Measurements from ENCODE around the gene KCNMB1.

The KCNMB1 gene

GRCh38 chr5:170411100-170411499 lies 21.9 kb upstream of the KCNMB1 start:
- Histone ChIP-seq H3K27ac (ENCODE audit: low read length) (no peak overlapping the region), H3K27me3 (ENCODE audit: control insufficient read depth, insufficient read depth, low read length) (no peaks in the 10 kb centered on the region), H3K4me1 (ENCODE audit: control insufficient read depth, low read depth, low read length) (peaks cover 14% of the 10 kb centered on the region), H3K4me3 (ENCODE audit: low read length) (no peak overlapping the region), H3K36me3 (ENCODE audit: control insufficient read depth, low read depth, low read length) (no peaks in the 10 kb centered on the region), H3K9me3 (ENCODE audit: control insufficient read depth, low read depth, low read length) (no peaks in the 10 kb centered on the region), H3K9ac (ENCODE audit: low read length) (no peak overlapping the region)

GRCh38 chr5:170410401-170410800 lies 21.2 kb upstream of the KCNMB1 start:
- Histone ChIP-seq H3K4me3 (ENCODE audit: low read length) (no peak overlapping the region), H3K9ac (ENCODE audit: low read length) (no peak overlapping the region), H3K27ac (ENCODE audit: low read length) (no peak overlapping the region), H3K27me3 (ENCODE audit: control insufficient read depth, insufficient read depth, low read length) (no peaks in the 10 kb centered on the region), H3K4me1 (ENCODE audit: control insufficient read depth, low read depth, low read length) (peaks cover 14% of the 10 kb centered on the region), H3K9me3 (ENCODE audit: control insufficient read depth, low read depth, low read length) (no peaks in the 10 kb centered on the region), H3K36me3 (ENCODE audit: control insufficient read depth, low read depth, low read length) (no peaks in the 10 kb centered on the region)

GRCh38 chr5:170408877-170409660 lies 19.9 kb upstream of the KCNMB1 start:
- H3K4me3 ChIP-seq (ENCODE audit: low read length), result no peak overlapping the region
- no peak overlapping the region for H3K9ac ChIP-seq (ENCODE audit: low read length)
- H3K4me1 ChIP-seq (ENCODE audit: control insufficient read depth, low read depth, low read length), result peaks cover 14% of the 10 kb centered on the region
- no peak overlapping the region for H3K27ac ChIP-seq (ENCODE audit: low read length)
- no peaks in the 10 kb centered on the region for H3K9me3 ChIP-seq (ENCODE audit: control insufficient read depth, low read depth, low read length)
- no peaks in the 10 kb centered on the region for H3K36me3 ChIP-seq (ENCODE audit: control insufficient read depth, low read depth, low read length)
- no peaks in the 10 kb centered on the region for H3K27me3 ChIP-seq (ENCODE audit: control insufficient read depth, insufficient read depth, low read length)

GRCh38 chr5:170408226-170408625 lies 19.1 kb upstream of the KCNMB1 start:
- Histone ChIP-seq H3K4me3 (ENCODE audit: low read length) (peak overlapping the region; percentile 2), H3K27ac (ENCODE audit: low read length) (no peak overlapping the region), H3K36me3 (ENCODE audit: control insufficient read depth, low read depth, low read length) (no peaks in the 10 kb centered on the region), H3K9ac (ENCODE audit: low read length) (no peak overlapping the region), H3K27me3 (ENCODE audit: control insufficient read depth, insufficient read depth, low read length) (no peaks in the 10 kb centered on the region), H3K9me3 (ENCODE audit: control insufficient read depth, low read depth, low read length) (no peaks in the 10 kb centered on the region), H3K4me1 (ENCODE audit: control insufficient read depth, low read depth, low read length) (peaks cover 20% of the 10 kb centered on the region)

- H3K36me3 ChIP-seq (ENCODE audit: control insufficient read depth, low read depth, low read length), result no peaks in the 10 kb centered on the region
- no peak overlapping the region for H3K4me3 ChIP-seq (ENCODE audit: low read length)
- H3K9me3 ChIP-seq (ENCODE audit: control insufficient read depth, low read depth, low read length), result no peaks in the 10 kb centered on the region
- H3K9ac ChIP-seq (ENCODE audit: low read length), result no peak overlapping the region
- no peaks in the 10 kb centered on the region for H3K27me3 ChIP-seq (ENCODE audit: control insufficient read depth, insufficient read depth, low read length)
- peaks cover 20% of the 10 kb centered on the region for H3K4me1 ChIP-seq (ENCODE audit: control insufficient read depth, low read depth, low read length)
- H3K27ac ChIP-seq (ENCODE audit: low read length), result no peak overlapping the region
Measured at GRCh38 chr5:170407062-170407461, 17.9 kb upstream of the KCNMB1 start.

- H3K27me3 ChIP-seq (ENCODE audit: control insufficient read depth, insufficient read depth, low read length), result no peaks in the 10 kb centered on the region
- no peak overlapping the region for H3K4me3 ChIP-seq (ENCODE audit: low read length)
- H3K36me3 ChIP-seq (ENCODE audit: control insufficient read depth, low read depth, low read length), result no peaks in the 10 kb centered on the region
- H3K4me1 ChIP-seq (ENCODE audit: control insufficient read depth, low read depth, low read length), result peaks cover 20% of the 10 kb centered on the region
- no peaks in the 10 kb centered on the region for H3K9me3 ChIP-seq (ENCODE audit: control insufficient read depth, low read depth, low read length)
- no peak overlapping the region for H3K27ac ChIP-seq (ENCODE audit: low read length)
- no peak overlapping the region for H3K9ac ChIP-seq (ENCODE audit: low read length)
Measured at GRCh38 chr5:170405817-170406216, 16.6 kb upstream of the KCNMB1 start.

- no peaks in the 10 kb centered on the region for H3K27me3 ChIP-seq (ENCODE audit: control insufficient read depth, insufficient read depth, low read length)
- no peak overlapping the region for H3K27ac ChIP-seq (ENCODE audit: low read length)
- peaks cover 20% of the 10 kb centered on the region for H3K4me1 ChIP-seq (ENCODE audit: control insufficient read depth, low read depth, low read length)
- no peak overlapping the region for H3K4me3 ChIP-seq (ENCODE audit: low read length)
- H3K9me3 ChIP-seq (ENCODE audit: control insufficient read depth, low read depth, low read length), result no peaks in the 10 kb centered on the region
- H3K9ac ChIP-seq (ENCODE audit: low read length), result no peak overlapping the region
- no peaks in the 10 kb centered on the region for H3K36me3 ChIP-seq (ENCODE audit: control insufficient read depth, low read depth, low read length)
Measured at GRCh38 chr5:170404398-170404797, 15.2 kb upstream of the KCNMB1 start.

- H3K27me3 ChIP-seq (ENCODE audit: control insufficient read depth, insufficient read depth, low read length), result no peaks in the 10 kb centered on the region
- no peak overlapping the region for H3K27ac ChIP-seq (ENCODE audit: low read length)
- peaks cover 22% of the 10 kb centered on the region for H3K4me1 ChIP-seq (ENCODE audit: control insufficient read depth, low read depth, low read length)
Measured at GRCh38 chr5:170403675-170404074, 14.5 kb upstream of the KCNMB1 start.

GRCh38 chr5:170402508-170402907 lies 13.3 kb upstream of the KCNMB1 start:
- Histone ChIP-seq H3K27ac (ENCODE audit: low read length) (no peak overlapping the region), H3K27me3 (ENCODE audit: control insufficient read depth, insufficient read depth, low read length) (no peaks in the 10 kb centered on the region), H3K4me3 (ENCODE audit: low read length) (no peak overlapping the region), H3K9me3 (ENCODE audit: control insufficient read depth, low read depth, low read length) (no peaks in the 10 kb centered on the region), H3K36me3 (ENCODE audit: control insufficient read depth, low read depth, low read length) (no peaks in the 10 kb centered on the region), H3K9ac (ENCODE audit: low read length) (no peak overlapping the region), H3K4me1 (ENCODE audit: control insufficient read depth, low read depth, low read length) (peaks cover 22% of the 10 kb centered on the region)

More at GRCh38 chr5:170403675-170404074, 14.5 kb upstream of the KCNMB1 start:
- Histone ChIP-seq H3K9me3 (ENCODE audit: control insufficient read depth, low read depth, low read length) (no peaks in the 10 kb centered on the region), H3K9ac (ENCODE audit: low read length) (no peak overlapping the region), H3K36me3 (ENCODE audit: control insufficient read depth, low read depth, low read length) (no peaks in the 10 kb centered on the region), H3K4me3 (ENCODE audit: low read length) (no peak overlapping the region)

- Histone ChIP-seq H3K36me3 (ENCODE audit: control insufficient read depth, low read depth, low read length) (no peaks in the 10 kb centered on the region), H3K9ac (ENCODE audit: low read length) (no peak overlapping the region), H3K27me3 (ENCODE audit: control insufficient read depth, insufficient read depth, low read length) (no peaks in the 10 kb centered on the region), H3K9me3 (ENCODE audit: control insufficient read depth, low read depth, low read length) (no peaks in the 10 kb centered on the region), H3K27ac (ENCODE audit: low read length) (no peak overlapping the region), H3K4me3 (ENCODE audit: low read length) (no peak overlapping the region), H3K4me1 (ENCODE audit: control insufficient read depth, low read depth, low read length) (peaks cover 49% of the 10 kb centered on the region)
Measured at GRCh38 chr5:170397059-170397458, 7.9 kb upstream of the KCNMB1 start.

- Histone ChIP-seq H3K27me3 (ENCODE audit: control insufficient read depth, insufficient read depth, low read length) (no peaks in the 10 kb centered on the region), H3K36me3 (ENCODE audit: control insufficient read depth, low read depth, low read length) (no peaks in the 10 kb centered on the region), H3K4me1 (ENCODE audit: control insufficient read depth, low read depth, low read length) (peaks cover 48% of the 10 kb centered on the region), H3K27ac (ENCODE audit: low read length) (no peak overlapping the region), H3K4me3 (ENCODE audit: low read length) (no peak overlapping the region), H3K9me3 (ENCODE audit: control insufficient read depth, low read depth, low read length) (no peaks in the 10 kb centered on the region), H3K9ac (ENCODE audit: low read length) (no peak overlapping the region)
Measured at GRCh38 chr5:170393958-170394357, 4.8 kb upstream of the KCNMB1 start.

- peaks cover 40% of the 10 kb centered on the region for H3K4me1 ChIP-seq (ENCODE audit: control insufficient read depth, low read depth, low read length)
- H3K27me3 ChIP-seq (ENCODE audit: control insufficient read depth, insufficient read depth, low read length), result no peaks in the 10 kb centered on the region
- H3K27ac ChIP-seq (ENCODE audit: low read length), result no peak overlapping the region
- no peaks in the 10 kb centered on the region for H3K9me3 ChIP-seq (ENCODE audit: control insufficient read depth, low read depth, low read length)
- no peaks in the 10 kb centered on the region for H3K36me3 ChIP-seq (ENCODE audit: control insufficient read depth, low read depth, low read length)
- no peak overlapping the region for H3K4me3 ChIP-seq (ENCODE audit: low read length)
- no peak overlapping the region for H3K9ac ChIP-seq (ENCODE audit: low read length)
Measured at GRCh38 chr5:170393235-170393634, 4.1 kb upstream of the KCNMB1 start.

All from iPS-18a (cell line).